ENCODE measurements around the gene ZNF24.

GRCh38 chr18:35369126-35369525 is 24.9 kb upstream of the ZNF24 start:
- no peak for TF ChIP-seq POLR2AphosphoS5 (IDR thresholded peaks at IDR 0.05)
- TF ChIP-seq CTCF (IDR thresholded peaks at IDR 0.05): no peak
- TF ChIP-seq POLR2A (IDR thresholded peaks at IDR 0.05): no peak

Data from breast epithelium (tissue), 3 donors.